Astrocyte of the spinal cord (primary cell): Measurements from ENCODE around the gene RASA2.

Experiments used
- DNase-seq: peaks from one replicate; pipeline ENCODE4 v3.0.0; 2011; ENCODE audit warnings: low read depth, low spot score
- H3K4me3 ChIP-seq: 2 replicates; pipeline ENCODE4 v1.5.1; 2011; ENCODE audit warnings: low read depth, mild to moderate bottlenecking, low read length, moderate library complexity
- CTCF ChIP-seq: IDR thresholded peaks from 2 replicates; pipeline ENCODE4 v1.5.1; 2012; ENCODE audit warnings: low read depth, mild to moderate bottlenecking, low read length, inconsistent platforms
- in situ Hi-C: cut with HindIII; loops from 2 replicates; pipeline ENCODE4 v1.10.0; 2017; ENCODE audit warnings: low sequenced_read_pairs

Gene RASA2

DNA sequence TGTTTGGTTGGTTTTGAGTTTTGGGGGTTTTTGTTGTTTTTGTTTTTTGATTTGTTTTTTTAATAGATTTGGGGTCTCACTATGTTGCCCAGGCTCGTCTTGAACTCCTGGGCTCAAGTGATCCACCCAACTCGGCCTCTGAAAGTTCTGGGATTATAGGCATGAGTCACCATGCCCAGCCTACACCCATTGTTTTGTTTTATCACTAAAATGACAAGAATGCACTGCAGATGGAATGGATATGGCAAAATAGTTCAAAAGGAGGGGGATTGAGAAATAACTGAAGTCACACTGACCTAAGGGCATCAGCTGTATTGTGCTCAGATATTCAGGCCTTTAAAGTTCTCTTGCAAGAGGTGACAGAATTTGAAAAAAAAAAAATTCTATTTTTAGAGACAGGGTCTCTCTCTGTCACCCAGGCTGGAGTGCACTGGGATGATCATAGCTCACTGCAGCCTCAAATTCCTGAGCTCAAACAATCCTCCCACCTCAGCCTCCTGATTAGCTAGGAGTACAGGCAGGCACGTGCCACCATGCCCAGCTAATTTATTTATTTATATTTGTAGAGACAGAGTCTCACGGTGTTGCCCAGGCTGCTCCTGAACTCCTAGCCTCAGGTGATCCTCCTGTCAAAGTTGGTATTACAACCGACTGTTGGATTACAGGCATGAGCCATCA is 4.4 kb upstream of the RASA2 start:
- in situ Hi-C loops, result no loop called here
- no peak for TF ChIP-seq CTCF
- peak; percentile 68 for DNase-seq
- no peak overlapping the region for H3K4me3 ChIP-seq

- in situ Hi-C loops, result no loop called here
- no peak overlapping the region for H3K4me3 ChIP-seq
- no peak for DNase-seq
- no peak for TF ChIP-seq CTCF
These were observed 2.0 kb upstream of the RASA2 start for GRCh38 chr3:141484701-141485287.

- H3K4me3 ChIP-seq, result peak overlapping the region; percentile 45
- in situ Hi-C loops, result no loop called here
- peak; percentile 63 for DNase-seq
- TF ChIP-seq CTCF, result no peak
These were observed 959 bp upstream of the RASA2 start for GRCh38 chr3:141485641-141486495.

- peak; percentile 72 for DNase-seq
- no peak for TF ChIP-seq CTCF
- in situ Hi-C loops, result no loop called here
- H3K4me3 ChIP-seq, result peak overlapping the region; percentile 45
These were observed 406 bp upstream of the RASA2 start for GRCh38 chr3:141486496-141486745.

GRCh38 chr3:141487521-141488252 is 860 bp downstream of the RASA2 start:
- peak overlapping the region; percentile 71 for H3K4me3 ChIP-seq
- peak; percentile 54 for DNase-seq
- in situ Hi-C loops, result no loop called here
- no peak for TF ChIP-seq CTCF

GRCh38 chr3:141489203-141489602 is 2.4 kb downstream of the RASA2 start:
- no peak overlapping the region for H3K4me3 ChIP-seq
- in situ Hi-C loops, result no loop called here
- no peak for TF ChIP-seq CTCF
- DNase-seq, result no peak
